ENCODE results near the gene MYOM1. TPM values are rescaled to one million over a fixed set of nuclear protein-coding genes. Genes with fewer than 3 reads are reported as not detected.

MYOM1 gene
- polyA plus RNA-seq, 1 experiment, result 0.02 TPM

GRCh38 chr18:3110034-3110752 lies 109.6 kb downstream of the MYOM1 start:
- no peak overlapping the region for H3K4me3 ChIP-seq (ENCODE audit: low read depth, low read length)
- POLR2A ChIA-PET, result no interaction called here
- CTCF ChIA-PET, result interaction anchor here (0.7 to 4.6 kb wide), 2 partner anchors 19 to 30 kb away, joined by 4 to 29 read pairs; no protein-coding TSS in a partner anchor
- H3K9me3 ChIP-seq (ENCODE audit: control insufficient read depth, insufficient read depth, low read length), result no peaks in the 10 kb centered on the region
- H3K27me3 ChIP-seq (ENCODE audit: control insufficient read depth, insufficient read depth, low read length), result no peaks in the 10 kb centered on the region
- TF ChIP-seq CTCF (IDR thresholded peaks at IDR 0.05; ENCODE audit: low read depth, low read length), result no peak
- H3K27ac ChIP-seq (ENCODE audit: low read depth, low read length), result no peak overlapping the region
- no peak for DNase-seq (ENCODE audit: low read depth, low spot score)

GRCh38 chr18:3107740-3108151 lies 112.0 kb downstream of the MYOM1 start:
- TF ChIP-seq CTCF (IDR thresholded peaks at IDR 0.05; ENCODE audit: low read depth, low read length), result no peak
- H3K27me3 ChIP-seq (ENCODE audit: control insufficient read depth, insufficient read depth, low read length), result no peaks in the 10 kb centered on the region
- H3K4me3 ChIP-seq (ENCODE audit: low read depth, low read length), result no peak overlapping the region
- no peaks in the 10 kb centered on the region for H3K9me3 ChIP-seq (ENCODE audit: control insufficient read depth, insufficient read depth, low read length)
- no peak overlapping the region for H3K27ac ChIP-seq (ENCODE audit: low read depth, low read length)
- no peak for DNase-seq (ENCODE audit: low read depth, low spot score)
- ChIA-PET POLR2A (no interaction called here), CTCF (interaction anchor here (4.0 kb wide), 1 partner anchor 21 kb away, joined by 18 read pairs; no protein-coding TSS in a partner anchor)

- peak; percentile 6 for DNase-seq (ENCODE audit: low read depth, low spot score)
- TF ChIP-seq CTCF (IDR thresholded peaks at IDR 0.05; ENCODE audit: low read depth, low read length), result no peak
- no peaks in the 10 kb centered on the region for H3K27me3 ChIP-seq (ENCODE audit: control insufficient read depth, insufficient read depth, low read length)
- ChIA-PET CTCF (interaction anchor here (1.2 to 4.0 kb wide), 2 partner anchors 25 to 47 kb away, joined by 4 to 18 read pairs; no protein-coding TSS in a partner anchor), POLR2A (interaction anchor here (0.6 kb wide), 1 partner anchor 65 kb away, joined by 3 read pairs; no protein-coding TSS in a partner anchor)
- no peak overlapping the region for H3K27ac ChIP-seq (ENCODE audit: low read depth, low read length)
- H3K9me3 ChIP-seq (ENCODE audit: control insufficient read depth, insufficient read depth, low read length), result no peaks in the 10 kb centered on the region
- H3K4me3 ChIP-seq (ENCODE audit: low read depth, low read length), result no peak overlapping the region
Measured at GRCh38 chr18:3104190-3105054, 115.3 kb downstream of the MYOM1 start.

GRCh38 chr18:3103576-3103975 lies 116.2 kb downstream of the MYOM1 start:
- ChIA-PET CTCF (interaction anchor here (1.2 to 1.8 kb wide), 2 partner anchors 26 to 48 kb away, joined by 4 to 12 read pairs; no protein-coding TSS in a partner anchor), POLR2A (no interaction called here)
- Histone ChIP-seq H3K27me3 (ENCODE audit: control insufficient read depth, insufficient read depth, low read length) (no peaks in the 10 kb centered on the region), H3K4me3 (ENCODE audit: low read depth, low read length) (no peak overlapping the region), H3K27ac (ENCODE audit: low read depth, low read length) (no peak overlapping the region), H3K9me3 (ENCODE audit: control insufficient read depth, insufficient read depth, low read length) (no peaks in the 10 kb centered on the region)
- TF ChIP-seq CTCF (IDR thresholded peaks at IDR 0.05; ENCODE audit: low read depth, low read length), result no peak
- DNase-seq (ENCODE audit: low read depth, low spot score), result no peak

All from AG04450 (cell line).